ENCODE data around the gene FNDC3A.

DNA sequence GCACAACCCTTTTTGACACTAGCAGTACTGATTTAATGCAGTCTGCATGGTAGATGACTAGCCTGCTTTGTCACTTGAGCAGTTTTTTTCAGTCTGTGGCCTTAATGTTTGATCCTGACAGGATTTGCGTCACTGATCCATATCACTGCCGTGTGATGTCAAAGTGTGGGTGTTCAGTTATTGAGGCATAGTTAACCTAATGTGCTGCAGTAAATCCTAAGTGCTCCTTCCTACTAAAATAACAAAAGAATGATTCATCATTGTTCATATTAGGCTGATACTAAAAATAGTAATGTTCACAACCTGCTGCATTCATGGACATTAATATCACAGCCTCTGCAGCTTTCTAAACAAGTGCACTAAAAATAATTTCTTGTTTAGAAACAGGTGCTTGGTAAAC is 122.5 kb downstream of the FNDC3A start:
- TF ChIP-seq, protein P1, sequence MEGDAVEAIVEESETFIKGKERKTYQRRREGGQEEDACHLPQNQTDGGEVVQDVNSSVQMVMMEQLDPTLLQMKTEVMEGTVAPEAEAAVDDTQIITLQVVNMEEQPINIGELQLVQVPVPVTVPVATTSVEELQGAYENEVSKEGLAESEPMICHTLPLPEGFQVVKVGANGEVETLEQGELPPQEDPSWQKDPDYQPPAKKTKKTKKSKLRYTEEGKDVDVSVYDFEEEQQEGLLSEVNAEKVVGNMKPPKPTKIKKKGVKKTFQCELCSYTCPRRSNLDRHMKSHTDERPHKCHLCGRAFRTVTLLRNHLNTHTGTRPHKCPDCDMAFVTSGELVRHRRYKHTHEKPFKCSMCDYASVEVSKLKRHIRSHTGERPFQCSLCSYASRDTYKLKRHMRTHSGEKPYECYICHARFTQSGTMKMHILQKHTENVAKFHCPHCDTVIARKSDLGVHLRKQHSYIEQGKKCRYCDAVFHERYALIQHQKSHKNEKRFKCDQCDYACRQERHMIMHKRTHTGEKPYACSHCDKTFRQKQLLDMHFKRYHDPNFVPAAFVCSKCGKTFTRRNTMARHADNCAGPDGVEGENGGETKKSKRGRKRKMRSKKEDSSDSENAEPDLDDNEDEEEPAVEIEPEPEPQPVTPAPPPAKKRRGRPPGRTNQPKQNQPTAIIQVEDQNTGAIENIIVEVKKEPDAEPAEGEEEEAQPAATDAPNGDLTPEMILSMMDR (conservative IDR thresholded peaks at IDR 0.05; ENCODE audit: low read depth, low read length), result no peak
- no peak for TF ChIP-seq EZH2 (IDR thresholded peaks at IDR 0.05; ENCODE audit: borderline replicate concordance, low read depth, low read length, poor library complexity, severe bottlenecking)
